Gastrocnemius medialis (tissue), 4 donors: ENCODE measurements around the gene FAM193B.
A peak's percentile ranks its signal among the peaks of the same experiment; 100 is the strongest.

Experiments used
- CTCF ChIP-seq, 5 experiments: fragments of 450-650 bp in 3 of 5; fragments of 200-600 bp in 2 of 5; sonication (generic) in 2 of 5; IDR thresholded peaks in 4 of 5; conservative IDR thresholded peaks in 1 of 5; 1 replicate in 4 of 5; 2 replicates in 1 of 5; pipeline ENCODE4 v1.5.1; 2016 to 2019; ENCODE audit warnings: antibody characterized with exemption in 5 of 5, mild to moderate bottlenecking in 3 of 5, moderate library complexity in 3 of 5
- POLR2A ChIP-seq, 2 donors: fragments of 450-650 bp; IDR thresholded peaks; one replicate each; pipeline ENCODE4 v1.6.1; 2017; ENCODE audit warnings: antibody characterized with exemption in 2 of 2, mild to moderate bottlenecking in 2 of 2, moderate library complexity in 2 of 2

GRCh38 chr5:177592010-177592834 lies 37.9 kb upstream of the FAM193B start, which contains the start of gene TMED9:
- TF ChIP-seq CTCF (IDR thresholded peaks at IDR 0.05 in 4 of 5, conservative IDR thresholded peaks at IDR 0.05 in 1 of 5) (peak in 2 of 5 experiments; percentile 21 to 36), POLR2A (IDR thresholded peaks at IDR 0.05) (peak; percentile 80 to 93)
